PC-9 (cell line): ENCODE measurements around the gene PIP4P1. TPM values are rescaled to one million over a fixed set of nuclear protein-coding genes. Genes with fewer than 3 reads are reported as not detected.
A peak's percentile ranks its signal among the peaks of the same experiment; 100 is the strongest.

Experiments
- BruUV-seq: library from RNA; stranded (reverse); fragments of 400-500 nt; replicated peaks from 2 replicates; lab custom pipeline; 2021; lab: Mats Ljungman, UMichigan
- CTCF ChIA-PET: fragments of 300-600 bp; sonication (Branson Sonifier 250); formaldehyde crosslinking; loops from one replicate; lab custom pipeline; 2022; ENCODE audit warnings: antibody characterized with exemption; lab: Charles Lee
- POLR2A ChIA-PET: fragments of 300-600 bp; sonication (Branson Sonifier 250); formaldehyde crosslinking; loops from one replicate; lab custom pipeline; 2022; ENCODE audit warnings: antibody characterized with exemption; ENCODE audit not compliant: unreplicated experiment; lab: Charles Lee
- DNase-seq, 2 experiments: peaks; one replicate each; pipeline versions ENCODE4 v3.0.0 to v3.0.0-alpha.2; 2015 to 2022; ENCODE audit warnings: mixed read lengths in 1 of 2
- H2AFZ ChIP-seq: fragments of 200-600 bp; sonication (generic); 2 replicates; pipeline ENCODE4 v1.8.1; 2017; ENCODE audit warnings: antibody characterized with exemption
- H3F3A ChIP-seq: fragments of 200-600 bp; sonication (generic); 2 replicates; pipeline ENCODE4 v1.8.1; 2017; ENCODE audit warnings: antibody characterized with exemption, mild to moderate bottlenecking, low read depth; ENCODE audit not compliant: insufficient read depth
- H3K27ac ChIP-seq: fragments of 200-600 bp; sonication (generic); 2 replicates; pipeline ENCODE4 v1.6.1; 2016; ENCODE audit warnings: mixed run types
- H3K27me3 ChIP-seq: fragments of 200-600 bp; sonication (generic); 2 replicates; pipeline ENCODE4 v1.6.1; 2016; ENCODE audit warnings: low read depth, mixed run types; ENCODE audit not compliant: insufficient read depth
- H3K36me3 ChIP-seq: fragments of 200-600 bp; sonication (generic); 2 replicates; pipeline ENCODE4 v1.6.1; 2016; ENCODE audit warnings: low read depth, mixed run types
- H3K4me1 ChIP-seq: fragments of 200-600 bp; sonication (generic); replicated peaks from 2 replicates; pipeline ENCODE4 v1.6.1; 2016; ENCODE audit warnings: mixed run types; ENCODE audit not compliant: insufficient read depth
- H3K4me2 ChIP-seq: fragments of 200-600 bp; sonication (generic); 2 replicates; pipeline ENCODE4 v1.6.1; 2017; ENCODE audit warnings: mixed run types
- H3K4me3 ChIP-seq: fragments of 200-600 bp; sonication (generic); 2 replicates; pipeline ENCODE4 v1.6.1; 2016; ENCODE audit warnings: mixed run types
- H3K79me2 ChIP-seq: fragments of 200-600 bp; sonication (generic); 2 replicates; pipeline ENCODE4 v1.6.1; 2017; ENCODE audit warnings: low read depth, mixed run types
- H3K9me2 ChIP-seq: fragments of 200-600 bp; sonication (generic); 2 replicates; pipeline ENCODE4 v1.8.1; 2017; ENCODE audit warnings: mild to moderate bottlenecking; ENCODE audit not compliant: insufficient read depth
- H3K9me3 ChIP-seq: fragments of 200-600 bp; sonication (generic); 2 replicates; pipeline ENCODE4 v1.8.1; 2016; ENCODE audit warnings: low read depth; ENCODE audit not compliant: insufficient read depth
- H4K20me1 ChIP-seq: fragments of 200-600 bp; sonication (generic); 2 replicates; pipeline ENCODE4 v1.8.1; 2017; ENCODE audit not compliant: insufficient read depth
- EZH2 ChIP-seq: fragments of 200-600 bp; sonication (generic); IDR thresholded peaks from 2 replicates; pipeline ENCODE4 v1.8.0; 2017; ENCODE audit warnings: antibody characterized with exemption, low read depth
- intact Hi-C: fragments of 100-400 bp; cut with micrococcal nuclease; formaldehyde crosslinking; loops from one replicate; pipeline ENCODE4 v1.10.0; 2022; ENCODE audit not compliant: unreplicated experiment
- total RNA-seq: library from RNA; stranded (reverse); gene quantifications from 2 replicates; pipeline ENCODE4 v1.2.3, GENCODE V29; 2021
- TF ChIP-seq, protein P1 (sequence below): fragments of 200-600 bp; sonication (generic); conservative IDR thresholded peaks from 2 replicates; pipeline ENCODE4 v1.6.1; 2017; ENCODE audit warnings: mixed run types, antibody characterized with exemption, mild to moderate bottlenecking, moderate library complexity

PIP4P1 gene
- total RNA-seq, 1 experiment from 2014 or later = 20.1 TPM

DNA sequence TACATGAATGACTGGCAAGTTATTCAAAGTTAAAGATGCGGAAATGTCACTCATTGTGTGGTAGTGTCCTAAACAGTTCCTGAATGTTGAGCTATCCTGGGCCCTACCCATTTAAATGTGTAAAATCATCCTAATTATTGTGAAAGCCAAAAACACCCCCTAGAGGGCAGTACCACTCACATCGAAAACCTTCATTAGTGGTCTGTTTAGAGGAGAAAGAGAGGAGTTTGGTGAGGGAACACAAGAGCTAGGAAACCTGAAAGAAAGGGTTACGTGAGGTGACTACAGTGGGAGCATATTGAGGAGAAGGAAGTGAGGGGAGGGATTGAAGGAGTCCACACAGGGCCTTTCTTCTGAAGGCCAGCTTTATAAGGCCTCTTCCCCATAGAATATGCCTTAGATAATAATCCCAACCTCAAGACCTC lies 45.4 kb downstream of the PIP4P1 start:
- Histone ChIP-seq H3K27me3 (no peaks in the 10 kb centered on the region), H4K20me1 (no peaks in the 10 kb centered on the region), H3K79me2 (peaks cover 13% of the 10 kb centered on the region), H3K4me2 (no peak overlapping the region), H3K4me1 (peaks cover 7% of the 10 kb centered on the region; the same call in 1 of the 2 replicates), H3K4me3 (no peak overlapping the region), H3K36me3 (no peaks in the 10 kb centered on the region), H3K9me3 (no peaks in the 10 kb centered on the region), H3K27ac (no peak overlapping the region), H2AFZ (no peak overlapping the region), H3K9me2 (no peaks in the 10 kb centered on the region), H3F3A (peaks cover 5% of the 10 kb centered on the region; the same call in 1 of the 2 replicates)
- POLR2A ChIA-PET = interaction anchor here (0.6 to 0.7 kb wide), 3 partner anchors 14 to 269 kb away, joined by 3 to 8 read pairs (median 6); partner anchors contain the start of genes APEX1 and RNASE4
- DNase-seq = no peak
- BruUV-seq = no TSS peak
- TF ChIP-seq EZH2 = no peak
- TF ChIP-seq, protein P1, sequence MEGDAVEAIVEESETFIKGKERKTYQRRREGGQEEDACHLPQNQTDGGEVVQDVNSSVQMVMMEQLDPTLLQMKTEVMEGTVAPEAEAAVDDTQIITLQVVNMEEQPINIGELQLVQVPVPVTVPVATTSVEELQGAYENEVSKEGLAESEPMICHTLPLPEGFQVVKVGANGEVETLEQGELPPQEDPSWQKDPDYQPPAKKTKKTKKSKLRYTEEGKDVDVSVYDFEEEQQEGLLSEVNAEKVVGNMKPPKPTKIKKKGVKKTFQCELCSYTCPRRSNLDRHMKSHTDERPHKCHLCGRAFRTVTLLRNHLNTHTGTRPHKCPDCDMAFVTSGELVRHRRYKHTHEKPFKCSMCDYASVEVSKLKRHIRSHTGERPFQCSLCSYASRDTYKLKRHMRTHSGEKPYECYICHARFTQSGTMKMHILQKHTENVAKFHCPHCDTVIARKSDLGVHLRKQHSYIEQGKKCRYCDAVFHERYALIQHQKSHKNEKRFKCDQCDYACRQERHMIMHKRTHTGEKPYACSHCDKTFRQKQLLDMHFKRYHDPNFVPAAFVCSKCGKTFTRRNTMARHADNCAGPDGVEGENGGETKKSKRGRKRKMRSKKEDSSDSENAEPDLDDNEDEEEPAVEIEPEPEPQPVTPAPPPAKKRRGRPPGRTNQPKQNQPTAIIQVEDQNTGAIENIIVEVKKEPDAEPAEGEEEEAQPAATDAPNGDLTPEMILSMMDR = peak; percentile 68
- intact Hi-C loops = loop anchor here (10.0 kb wide), 1 partner anchor 189 kb away; no protein-coding TSS in a partner anchor
- CTCF ChIA-PET = interaction anchor here (0.6 to 1.2 kb wide), 3 partner anchors 37 to 197 kb away, joined by 3 to 5 read pairs (median 3); no protein-coding TSS in a partner anchor

DNA sequence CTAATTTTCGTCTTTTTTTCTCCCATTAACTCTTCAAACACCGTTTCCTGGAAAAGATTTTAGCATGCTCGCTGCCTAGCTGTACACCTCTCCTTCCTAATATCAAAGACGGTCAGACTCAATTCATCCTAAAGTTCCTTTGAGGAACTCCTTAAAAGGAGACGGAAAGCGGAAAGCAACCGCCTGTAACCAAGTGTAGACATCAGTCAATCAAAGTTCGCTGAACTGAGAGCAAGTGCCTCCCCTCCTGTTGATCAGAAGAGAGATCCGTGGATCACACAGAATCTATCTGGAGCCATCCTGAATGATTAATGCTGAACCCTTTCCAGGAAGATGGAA lies 47.5 kb downstream of the PIP4P1 start:
- TF ChIP-seq EZH2 = no peak
- TF ChIP-seq, protein P1 = no peak
- H3K9me3 ChIP-seq = no peaks in the 10 kb centered on the region
- H3K4me1 ChIP-seq = peaks cover 7% of the 10 kb centered on the region; the same call in 1 of the 2 replicates
- intact Hi-C loops = loop anchor here (1.0 to 10.0 kb wide), 5 partner anchors 12 to 269 kb away; partner anchors contain the start of genes APEX1 and RNASE4
- peak overlapping the region; percentile 76; the same call in 1 of the 2 replicates for H3K27ac ChIP-seq
- H3K9me2 ChIP-seq = no peaks in the 10 kb centered on the region
- H3F3A ChIP-seq = peaks cover 5% of the 10 kb centered on the region; the same call in 1 of the 2 replicates
- H3K4me3 ChIP-seq = peak overlapping the region; percentile 74
- peaks cover 13% of the 10 kb centered on the region for H3K79me2 ChIP-seq
- H4K20me1 ChIP-seq = no peaks in the 10 kb centered on the region
- ChIA-PET POLR2A (interaction anchor here (0.8 to 2.3 kb wide), 3 partner anchors 13 to 70 kb away, joined by 3 to 12 read pairs (median 4); partner anchors contain the start of genes PARP2 and PIP4P1), CTCF (interaction anchor here (0.7 kb wide), 1 partner anchor 278 kb away, joined by 3 read pairs; no protein-coding TSS in a partner anchor)
- H3K4me2 ChIP-seq = peak overlapping the region; percentile 96
- peak overlapping the region; percentile 94 for H2AFZ ChIP-seq
- no peak for DNase-seq
- TSS peak; percentile 92 for BruUV-seq
- no peaks in the 10 kb centered on the region for H3K36me3 ChIP-seq
- H3K27me3 ChIP-seq = no peaks in the 10 kb centered on the region

GRCh38 chr14:20412876-20413743 lies 48.1 kb downstream of the PIP4P1 start, which contains the start of gene TEP1:
TSS of gene TEP1 (minus strand) at chr14:20413501. CDS start at chr14:20408439, 5,062 bp downstream.
- Histone ChIP-seq H3K9me3 (no peaks in the 10 kb centered on the region), H2AFZ (peak within 1 kb of the TSS; percentile 94), H3F3A (peaks cover 5% of the 10 kb centered on the region; the same call in 1 of the 2 replicates), H3K4me2 (peak within 1 kb of the TSS; percentile 96), H3K9me2 (no peaks in the 10 kb centered on the region), H4K20me1 (no peaks in the 10 kb centered on the region), H3K79me2 (peaks cover 13% of the 10 kb centered on the region), H3K27ac (peak within 1 kb of the TSS; percentile 76), H3K4me1 (peaks cover 7% of the 10 kb centered on the region; the same call in 1 of the 2 replicates), H3K27me3 (no peaks in the 10 kb centered on the region), H3K36me3 (no peaks in the 10 kb centered on the region), H3K4me3 (peak within 1 kb of the TSS; percentile 74)
- DNase-seq = peak; percentile 65 to 83
- TF ChIP-seq EZH2 = no peak
- TF ChIP-seq, protein P1 = no peak
- ChIA-PET POLR2A (interaction anchor here (0.8 to 2.3 kb wide), 3 partner anchors 12 to 70 kb away, joined by 3 to 12 read pairs (median 4); partner anchors contain the start of genes PARP2 and PIP4P1), CTCF (interaction anchor here (0.6 to 0.7 kb wide), 2 partner anchors 31 to 279 kb away, joined by 3 to 8 read pairs; no protein-coding TSS in a partner anchor)
- BruUV-seq = no TSS peak
- intact Hi-C loops = loop anchor here (1.0 to 10.0 kb wide), 5 partner anchors 12 to 269 kb away; partner anchors contain the start of genes APEX1 and RNASE4
